ENCODE data around the gene TSPAN5.

TSPAN5 gene

DNA sequence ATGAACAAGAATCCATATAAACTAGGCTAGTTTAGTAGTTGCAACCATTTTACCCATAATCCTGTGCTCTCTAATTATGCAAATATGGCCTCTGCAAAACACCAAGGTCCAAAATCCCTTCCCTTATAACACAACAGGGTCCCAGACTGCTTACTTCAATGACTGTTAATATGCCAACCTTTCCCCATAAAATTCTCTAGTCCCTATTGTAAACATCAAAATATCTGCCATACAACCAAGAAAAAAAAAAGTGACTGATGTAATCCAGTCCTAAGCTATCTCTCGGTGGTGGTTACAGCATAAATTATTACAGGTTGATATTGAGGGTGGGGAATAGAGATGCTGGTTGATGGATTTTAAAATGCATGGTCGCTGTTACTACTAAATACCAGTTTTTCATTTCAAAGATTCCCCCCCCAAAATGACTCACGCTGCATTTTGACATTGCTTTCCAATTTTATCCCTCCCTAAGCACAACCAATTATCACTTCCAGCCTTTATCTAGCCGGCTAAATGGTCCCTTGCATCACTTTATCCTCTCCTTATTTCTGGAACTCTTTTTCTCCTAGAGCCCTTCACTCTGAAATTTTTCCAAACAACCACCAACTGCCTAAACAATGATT, 44.8 kb downstream of the TSPAN5 start:
- no peak overlapping the region for H3K27ac ChIP-seq (ENCODE audit: low read depth, low read length)
- peaks cover 24% of the 10 kb centered on the region for H3K4me1 ChIP-seq (ENCODE audit: insufficient read depth, low read length)
- H3K9ac ChIP-seq (ENCODE audit: low read length), result no peak overlapping the region
- no peaks in the 10 kb centered on the region for H3K27me3 ChIP-seq (ENCODE audit: control insufficient read depth in 1 of 2, insufficient read depth in 2 of 2, low read length in 2 of 2)
- H3K4me3 ChIP-seq (ENCODE audit: low read depth in 1 of 2, low read length in 2 of 2), result peak overlapping the region in 1 of 2 donors; percentile 4
- H3K9me3 ChIP-seq (ENCODE audit: low read length), result no peaks in the 10 kb centered on the region
- H3K36me3 ChIP-seq (ENCODE audit: insufficient read depth, low read length), result no peaks in the 10 kb centered on the region

- Histone ChIP-seq H3K9me3 (ENCODE audit: low read length) (no peaks in the 10 kb centered on the region), H3K27ac (ENCODE audit: low read depth, low read length) (no peak overlapping the region), H3K9ac (ENCODE audit: low read length) (no peak overlapping the region), H3K4me3 (ENCODE audit: low read depth in 1 of 2, low read length in 2 of 2) (no peak overlapping the region), H3K27me3 (ENCODE audit: control insufficient read depth in 1 of 2, insufficient read depth in 2 of 2, low read length in 2 of 2) (no peaks in the 10 kb centered on the region), H3K36me3 (ENCODE audit: insufficient read depth, low read length) (no peaks in the 10 kb centered on the region), H3K4me1 (ENCODE audit: insufficient read depth, low read length) (peaks cover 18% of the 10 kb centered on the region)
These were observed 45.8 kb downstream of the TSPAN5 start for GRCh38 chr4:98612318-98613250.

DNA sequence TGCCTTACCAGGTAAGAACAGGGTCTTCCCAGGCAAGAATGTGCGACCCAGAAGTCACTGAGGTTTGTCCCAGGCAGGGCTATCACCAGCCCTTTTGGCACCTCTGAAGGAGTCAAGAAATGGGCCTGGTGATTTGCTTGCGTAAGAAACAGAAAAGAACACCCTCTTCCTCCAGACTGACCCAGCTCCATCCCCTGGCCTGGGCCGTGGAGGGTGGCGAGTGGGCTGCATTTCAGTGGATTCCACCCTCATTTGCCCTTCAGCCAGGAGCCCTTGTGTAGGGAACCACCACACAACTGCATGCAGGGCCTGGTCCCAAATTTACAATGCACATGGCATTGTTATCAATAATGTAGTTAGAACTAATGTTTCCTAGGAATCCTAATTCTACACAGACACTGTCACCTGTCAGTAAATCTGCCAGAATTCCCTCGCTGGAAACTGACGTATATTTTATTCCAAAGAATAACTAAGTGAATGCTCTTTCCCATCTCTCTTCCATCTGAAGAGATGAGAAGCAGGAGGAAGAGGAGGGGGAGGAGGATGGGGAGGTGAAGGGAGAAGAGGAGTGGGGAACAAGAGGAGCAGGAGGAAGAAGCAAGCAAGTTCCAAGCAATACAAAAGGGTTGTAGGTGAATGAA, 46.6 kb downstream of the TSPAN5 start:
- no peak overlapping the region for H3K4me3 ChIP-seq (ENCODE audit: low read depth in 1 of 2, low read length in 2 of 2)
- H3K9ac ChIP-seq (ENCODE audit: low read length), result no peak overlapping the region
- H3K27me3 ChIP-seq (ENCODE audit: control insufficient read depth in 1 of 2, insufficient read depth in 2 of 2, low read length in 2 of 2), result no peaks in the 10 kb centered on the region
- peaks cover 18% of the 10 kb centered on the region for H3K4me1 ChIP-seq (ENCODE audit: insufficient read depth, low read length)
- H3K9me3 ChIP-seq (ENCODE audit: low read length), result no peaks in the 10 kb centered on the region
- no peak overlapping the region for H3K27ac ChIP-seq (ENCODE audit: low read depth, low read length)
- no peaks in the 10 kb centered on the region for H3K36me3 ChIP-seq (ENCODE audit: insufficient read depth, low read length)

- H3K36me3 ChIP-seq (ENCODE audit: insufficient read depth, low read length), result no peaks in the 10 kb centered on the region
- no peak overlapping the region for H3K4me3 ChIP-seq (ENCODE audit: low read depth in 1 of 2, low read length in 2 of 2)
- H3K9ac ChIP-seq (ENCODE audit: low read length), result no peak overlapping the region
- H3K27me3 ChIP-seq (ENCODE audit: control insufficient read depth in 1 of 2, insufficient read depth in 2 of 2, low read length in 2 of 2), result no peaks in the 10 kb centered on the region
- no peak overlapping the region for H3K27ac ChIP-seq (ENCODE audit: low read depth, low read length)
- H3K9me3 ChIP-seq (ENCODE audit: low read length), result no peaks in the 10 kb centered on the region
- H3K4me1 ChIP-seq (ENCODE audit: insufficient read depth, low read length), result peaks cover 18% of the 10 kb centered on the region
These were observed 47.3 kb downstream of the TSPAN5 start for GRCh38 chr4:98610926-98611676.

- Histone ChIP-seq H3K4me3 (ENCODE audit: low read depth in 1 of 2, low read length in 2 of 2) (no peak overlapping the region), H3K9me3 (ENCODE audit: low read length) (no peaks in the 10 kb centered on the region), H3K27ac (ENCODE audit: low read depth, low read length) (no peak overlapping the region), H3K9ac (ENCODE audit: low read length) (no peak overlapping the region), H3K4me1 (ENCODE audit: insufficient read depth, low read length) (peaks cover 18% of the 10 kb centered on the region), H3K36me3 (ENCODE audit: insufficient read depth, low read length) (no peaks in the 10 kb centered on the region), H3K27me3 (ENCODE audit: control insufficient read depth in 1 of 2, insufficient read depth in 2 of 2, low read length in 2 of 2) (no peaks in the 10 kb centered on the region)
These were observed 48.0 kb downstream of the TSPAN5 start for GRCh38 chr4:98610431-98610830.

DNA sequence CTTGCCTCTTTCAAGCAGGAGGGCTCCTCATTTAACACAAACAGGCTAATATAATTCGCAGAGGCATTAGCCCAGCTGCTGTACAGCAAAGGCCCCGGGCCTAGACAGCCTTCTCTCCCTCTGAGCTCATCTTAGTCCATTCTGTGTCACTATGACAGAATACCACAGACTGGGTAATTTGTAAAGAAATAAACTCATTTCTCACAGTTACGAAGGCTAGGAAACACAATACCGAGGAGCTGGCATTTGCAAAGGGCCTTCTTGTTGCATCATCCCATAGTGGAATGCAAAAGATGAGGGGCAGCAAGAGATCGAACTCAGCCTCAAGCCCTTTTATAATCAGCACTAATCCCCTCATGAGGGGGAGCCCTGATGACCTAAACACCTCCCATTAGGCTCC, 48.5 kb downstream of the TSPAN5 start:
- H3K9ac ChIP-seq (ENCODE audit: low read length), result no peak overlapping the region
- peaks cover 18% of the 10 kb centered on the region for H3K4me1 ChIP-seq (ENCODE audit: insufficient read depth, low read length)
- H3K27ac ChIP-seq (ENCODE audit: low read depth, low read length), result no peak overlapping the region

GRCh38 chr4:98608356-98608755, 50.1 kb downstream of the TSPAN5 start:
- Histone ChIP-seq H3K9ac (ENCODE audit: low read length) (no peak overlapping the region), H3K9me3 (ENCODE audit: low read length) (no peaks in the 10 kb centered on the region), H3K4me3 (ENCODE audit: low read depth in 1 of 2, low read length in 2 of 2) (no peak overlapping the region), H3K4me1 (ENCODE audit: insufficient read depth, low read length) (peaks cover 14% of the 10 kb centered on the region), H3K36me3 (ENCODE audit: insufficient read depth, low read length) (no peaks in the 10 kb centered on the region), H3K27me3 (ENCODE audit: control insufficient read depth in 1 of 2, insufficient read depth in 2 of 2, low read length in 2 of 2) (no peaks in the 10 kb centered on the region), H3K27ac (ENCODE audit: low read depth, low read length) (no peak overlapping the region)

More for the DNA sequence above, 48.5 kb downstream of the TSPAN5 start:
- Histone ChIP-seq H3K9me3 (ENCODE audit: low read length) (no peaks in the 10 kb centered on the region), H3K27me3 (ENCODE audit: control insufficient read depth in 1 of 2, insufficient read depth in 2 of 2, low read length in 2 of 2) (no peaks in the 10 kb centered on the region), H3K36me3 (ENCODE audit: insufficient read depth, low read length) (no peaks in the 10 kb centered on the region), H3K4me3 (ENCODE audit: low read depth in 1 of 2, low read length in 2 of 2) (no peak overlapping the region)

GRCh38 chr4:98606894-98607293, 51.5 kb downstream of the TSPAN5 start:
- Histone ChIP-seq H3K9ac (ENCODE audit: low read length) (no peak overlapping the region), H3K36me3 (ENCODE audit: insufficient read depth, low read length) (no peaks in the 10 kb centered on the region), H3K27ac (ENCODE audit: low read depth, low read length) (no peak overlapping the region), H3K4me1 (ENCODE audit: insufficient read depth, low read length) (peaks cover under 1% of the 10 kb centered on the region), H3K9me3 (ENCODE audit: low read length) (no peaks in the 10 kb centered on the region), H3K27me3 (ENCODE audit: control insufficient read depth in 1 of 2, insufficient read depth in 2 of 2, low read length in 2 of 2) (no peaks in the 10 kb centered on the region), H3K4me3 (ENCODE audit: low read depth in 1 of 2, low read length in 2 of 2) (no peak overlapping the region)

GRCh38 chr4:98605216-98605615, 53.2 kb downstream of the TSPAN5 start:
- Histone ChIP-seq H3K27ac (ENCODE audit: low read depth, low read length) (no peak overlapping the region), H3K4me1 (ENCODE audit: insufficient read depth, low read length) (no peaks in the 10 kb centered on the region), H3K9ac (ENCODE audit: low read length) (no peak overlapping the region), H3K27me3 (ENCODE audit: control insufficient read depth in 1 of 2, insufficient read depth in 2 of 2, low read length in 2 of 2) (no peaks in the 10 kb centered on the region), H3K9me3 (ENCODE audit: low read length) (no peaks in the 10 kb centered on the region), H3K36me3 (ENCODE audit: insufficient read depth, low read length) (no peaks in the 10 kb centered on the region), H3K4me3 (ENCODE audit: low read depth in 1 of 2, low read length in 2 of 2) (no peak overlapping the region)

DNA sequence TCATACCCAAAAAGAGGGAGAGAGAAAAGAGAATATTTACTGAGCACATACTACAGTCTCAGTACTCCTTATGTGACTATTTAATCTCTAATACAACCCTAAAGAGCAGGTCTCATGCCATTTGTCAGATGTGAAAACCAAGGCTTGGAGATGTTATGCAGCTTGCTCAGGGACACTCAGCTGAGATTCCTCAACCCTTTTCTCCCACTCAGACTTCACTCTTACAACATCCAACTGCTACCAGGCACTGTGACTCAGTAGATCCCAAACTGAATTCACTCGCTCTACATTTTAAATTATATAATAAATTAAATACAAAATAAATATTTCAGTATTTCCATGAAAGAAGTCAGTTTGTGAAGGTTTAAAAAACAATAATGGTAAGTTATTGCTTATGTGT, 53.7 kb downstream of the TSPAN5 start:
- Histone ChIP-seq H3K9me3 (ENCODE audit: low read length) (no peaks in the 10 kb centered on the region), H3K4me3 (ENCODE audit: low read depth in 1 of 2, low read length in 2 of 2) (no peak overlapping the region), H3K36me3 (ENCODE audit: insufficient read depth, low read length) (no peaks in the 10 kb centered on the region), H3K27me3 (ENCODE audit: control insufficient read depth in 1 of 2, insufficient read depth in 2 of 2, low read length in 2 of 2) (no peaks in the 10 kb centered on the region), H3K4me1 (ENCODE audit: insufficient read depth, low read length) (no peaks in the 10 kb centered on the region), H3K27ac (ENCODE audit: low read depth, low read length) (no peak overlapping the region), H3K9ac (ENCODE audit: low read length) (no peak overlapping the region)
